ENCODE data around the gene FGD5. TPM values are rescaled to one million over a fixed set of nuclear protein-coding genes. Genes with fewer than 3 reads are reported as not detected.

The FGD5 gene
- total and polyA plus RNA-seq, 12 donors: 8.9 to 23.4 (median 15.9) TPM

GRCh38 chr3:14789221-14789620 is 29.5 kb upstream of the FGD5 start:
- intact Hi-C loops (cut with DNase I): loop anchor here in 2 of 10 donors (5.0 to 10.0 kb wide), 2 partner anchors 112 to 284 kb away; partner anchors contain the start of gene C3orf20 (in 1 of the 2)
- no peaks in the 10 kb centered on the region for H3K9me3 ChIP-seq
- ATAC-seq (no peak), DNase-seq (no peak)
- H3K4me1 ChIP-seq: peaks cover 13 to 43% (median 24%) of the 10 kb centered on the region in 9 donors
- TF ChIP-seq, protein P1, sequence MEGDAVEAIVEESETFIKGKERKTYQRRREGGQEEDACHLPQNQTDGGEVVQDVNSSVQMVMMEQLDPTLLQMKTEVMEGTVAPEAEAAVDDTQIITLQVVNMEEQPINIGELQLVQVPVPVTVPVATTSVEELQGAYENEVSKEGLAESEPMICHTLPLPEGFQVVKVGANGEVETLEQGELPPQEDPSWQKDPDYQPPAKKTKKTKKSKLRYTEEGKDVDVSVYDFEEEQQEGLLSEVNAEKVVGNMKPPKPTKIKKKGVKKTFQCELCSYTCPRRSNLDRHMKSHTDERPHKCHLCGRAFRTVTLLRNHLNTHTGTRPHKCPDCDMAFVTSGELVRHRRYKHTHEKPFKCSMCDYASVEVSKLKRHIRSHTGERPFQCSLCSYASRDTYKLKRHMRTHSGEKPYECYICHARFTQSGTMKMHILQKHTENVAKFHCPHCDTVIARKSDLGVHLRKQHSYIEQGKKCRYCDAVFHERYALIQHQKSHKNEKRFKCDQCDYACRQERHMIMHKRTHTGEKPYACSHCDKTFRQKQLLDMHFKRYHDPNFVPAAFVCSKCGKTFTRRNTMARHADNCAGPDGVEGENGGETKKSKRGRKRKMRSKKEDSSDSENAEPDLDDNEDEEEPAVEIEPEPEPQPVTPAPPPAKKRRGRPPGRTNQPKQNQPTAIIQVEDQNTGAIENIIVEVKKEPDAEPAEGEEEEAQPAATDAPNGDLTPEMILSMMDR (IDR thresholded peaks at IDR 0.05): no peak
- H3K36me3 ChIP-seq: no peaks in the 10 kb centered on the region
- H3K4me3 ChIP-seq: no peak overlapping the region
- no peak overlapping the region for H3K27ac ChIP-seq
- H3K27me3 ChIP-seq: peaks cover 0 to 43% (median 0%) of the 10 kb centered on the region in 7 donors
- 78 to 82% methylated on average over 5 of the region's 5 CpGs for WGBS, 2 donors

GRCh38 chr3:14789640-14790285 is 29.0 kb upstream of the FGD5 start:
- intact Hi-C loops (cut with DNase I): loop anchor here in 8 of 10 donors (2.0 to 10.0 kb wide), 7 partner anchors 55 to 285 kb away; partner anchors contain the start of gene C3orf20 (in 1 of the 8)
- Histone ChIP-seq H3K9me3 (no peaks in the 10 kb centered on the region), H3K4me1 (peaks cover 14 to 43% (median 27%) of the 10 kb centered on the region in 9 donors), H3K36me3 (no peaks in the 10 kb centered on the region), H3K27me3 (peaks cover 0 to 42% (median 0%) of the 10 kb centered on the region in 7 donors), H3K4me3 (no peak overlapping the region), H3K27ac (no peak overlapping the region)
- no peak for DNase-seq
- no peak for ATAC-seq
- TF ChIP-seq, protein P1 (IDR thresholded peaks at IDR 0.05): no peak
- WGBS, 2 donors: 72 to 75% methylated on average over 10 of the region's 10 CpGs

- DNase-seq: peak; percentile 66 to 79
- ATAC-seq: peak; percentile 54 to 72 (median 62)
- Histone ChIP-seq H3K9me3 (no peaks in the 10 kb centered on the region), H3K4me3 (no peak overlapping the region), H3K27ac (peak overlapping the region in 2 of 10 donors; percentile 56 to 65), H3K36me3 (no peaks in the 10 kb centered on the region), H3K27me3 (peaks cover 0 to 26% (median 0%) of the 10 kb centered on the region in 7 donors), H3K4me1 (peaks cover 14 to 50% (median 35%) of the 10 kb centered on the region in 9 donors)
- intact Hi-C loops (cut with DNase I): loop anchor here in 9 of 10 donors (1.0 to 10.0 kb wide), 6 partner anchors 53 to 131 kb away; no protein-coding TSS in a partner anchor
- TF ChIP-seq, protein P1 (IDR thresholded peaks at IDR 0.05): peak; percentile 54 to 83 (median 77)
- 24% methylated on average over 15 of the region's 15 CpGs for WGBS, 2 donors
Observed at GRCh38 chr3:14791343-14791945, 27.3 kb upstream of the FGD5 start.

DNA sequence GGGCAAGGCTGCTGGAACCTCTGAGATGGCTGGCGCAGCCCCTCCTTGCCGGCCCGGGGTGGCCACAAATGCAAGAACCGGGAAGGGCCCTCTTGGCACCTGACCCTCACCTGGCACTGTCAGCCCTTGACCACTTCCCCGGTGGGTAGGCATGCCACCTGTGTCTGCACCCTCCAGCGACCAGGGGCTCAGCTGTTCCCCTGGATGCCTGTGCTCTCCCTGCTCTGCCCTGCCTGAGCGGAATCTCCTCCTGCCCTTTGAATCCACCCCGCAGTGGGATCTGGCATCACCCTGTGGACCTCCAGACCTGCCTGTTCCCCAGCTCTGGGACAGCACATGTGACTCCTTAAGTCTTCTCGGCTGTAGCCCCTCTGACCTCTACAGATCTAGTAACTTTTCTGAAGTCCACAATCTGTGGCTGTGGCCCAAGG is 26.1 kb upstream of the FGD5 start:
- ATAC-seq: no peak
- intact Hi-C loops (cut with DNase I): loop anchor here in 6 of 10 donors (2.0 to 10.0 kb wide), 4 partner anchors 52 to 130 kb away; no protein-coding TSS in a partner anchor
- Histone ChIP-seq H3K4me3 (no peak overlapping the region), H3K4me1 (peaks cover 14 to 56% (median 35%) of the 10 kb centered on the region in 9 donors), H3K27me3 (peaks cover 0 to 24% (median 0%) of the 10 kb centered on the region in 7 donors), H3K27ac (peak overlapping the region in 8 of 10 donors; percentile 30 to 71 (median 62)), H3K36me3 (no peaks in the 10 kb centered on the region), H3K9me3 (no peaks in the 10 kb centered on the region)
- no peak for DNase-seq
- TF ChIP-seq, protein P1 (IDR thresholded peaks at IDR 0.05): no peak
- WGBS, 2 donors: 84 to 86% methylated on average over 9 of the region's 9 CpGs
